GM21717 (cell line): ENCODE data around the gene WHRN.

ENCODE experiments used
- ATAC-seq: cut with Tn5 transposase; IDR thresholded peaks from one replicate; pipeline ENCODE4 v1.9.1; 2021; ENCODE audit warnings: mild to moderate bottlenecking, moderate library complexity; ENCODE audit not compliant: unreplicated experiment

Gene WHRN

DNA sequence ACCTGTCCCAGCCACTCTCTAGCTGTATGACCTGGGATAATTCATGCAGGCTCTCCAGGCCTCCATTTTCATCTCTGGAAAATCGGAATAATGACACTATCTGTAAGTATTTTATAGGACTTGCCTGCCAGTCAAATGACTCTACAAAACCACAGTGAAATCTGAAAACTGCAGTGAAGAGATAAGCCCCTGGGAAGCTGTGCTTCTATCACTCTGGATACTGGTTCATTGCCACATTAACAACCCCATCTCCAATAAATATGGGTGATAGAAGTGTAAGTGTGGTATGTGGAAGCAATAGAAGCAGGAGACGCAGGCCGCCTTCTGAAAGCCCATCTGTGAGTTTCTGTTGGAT lies 31.8 kb downstream of the WHRN start:
- no peak for ATAC-seq

DNA sequence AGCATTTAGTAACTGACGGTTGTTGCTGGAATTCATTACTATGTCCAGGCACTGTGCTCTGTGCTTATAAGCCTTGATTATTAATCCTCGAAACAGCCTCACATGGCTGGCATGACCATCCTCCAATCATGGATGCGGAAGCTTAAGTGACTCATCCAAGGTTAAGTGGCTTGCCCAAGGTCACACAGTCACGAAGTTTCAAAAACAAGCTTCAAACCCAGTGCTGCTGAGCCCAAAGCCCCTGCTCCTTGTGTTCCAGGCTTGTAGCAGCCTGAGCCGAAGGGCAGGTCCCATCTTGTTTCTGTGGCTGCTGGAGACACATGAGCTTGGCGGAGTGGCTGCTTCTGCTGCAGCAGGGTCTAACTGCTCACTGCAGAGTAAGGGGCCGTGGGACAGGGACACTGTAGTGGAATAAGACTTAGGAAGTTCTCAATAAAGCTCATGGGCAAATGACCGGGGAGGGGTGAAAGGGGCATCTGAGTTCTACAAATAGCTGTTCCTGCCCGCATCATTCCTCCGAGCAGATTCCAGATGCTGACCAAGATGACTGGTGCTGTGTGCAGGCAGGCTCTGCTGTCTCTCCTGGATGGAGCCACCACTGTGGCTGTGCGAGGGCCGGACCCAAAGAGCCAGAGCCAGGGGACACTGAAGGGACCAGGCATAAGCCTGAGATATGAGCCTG lies 32.4 kb downstream of the WHRN start:
- ATAC-seq: no peak

DNA sequence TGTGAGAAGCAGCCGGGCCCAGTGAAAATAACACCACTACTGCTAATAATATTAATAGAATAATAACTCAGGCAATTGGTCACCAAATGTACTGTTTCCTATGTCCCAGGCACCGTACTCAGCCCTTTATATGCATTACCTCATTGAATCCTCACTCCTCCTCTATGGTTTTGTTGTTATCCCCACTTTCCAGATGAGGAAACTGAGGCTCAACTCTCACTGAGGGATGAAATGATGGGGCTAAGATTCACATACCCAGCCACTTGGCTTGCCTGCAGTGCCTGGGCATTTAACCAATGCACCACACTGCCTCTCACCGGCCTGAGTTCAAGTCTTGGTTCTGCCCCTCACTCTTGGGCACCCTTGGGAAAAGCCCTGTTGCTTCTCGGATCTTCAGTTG lies 34.1 kb downstream of the WHRN start:
- no peak for ATAC-seq

DNA sequence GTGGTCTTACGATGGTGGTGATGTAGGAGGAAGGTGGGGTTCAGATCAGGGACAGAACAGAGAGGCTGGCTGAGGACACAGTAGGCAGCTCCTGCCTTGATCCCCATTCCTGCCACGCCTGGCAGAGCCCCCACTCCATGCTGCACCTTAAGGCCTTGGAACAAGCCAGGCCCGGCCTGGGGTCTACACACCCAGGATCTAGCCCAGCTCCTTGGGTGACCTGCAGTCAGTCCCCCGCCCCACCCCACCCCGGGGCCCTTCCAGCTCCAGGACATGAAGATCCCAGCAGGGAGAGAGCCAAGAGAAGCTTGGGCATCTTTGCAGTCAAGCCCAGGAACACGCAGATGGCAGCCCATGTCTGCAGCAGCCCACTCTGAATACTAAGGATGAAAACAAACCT lies 34.7 kb downstream of the WHRN start:
- ATAC-seq: no peak

DNA sequence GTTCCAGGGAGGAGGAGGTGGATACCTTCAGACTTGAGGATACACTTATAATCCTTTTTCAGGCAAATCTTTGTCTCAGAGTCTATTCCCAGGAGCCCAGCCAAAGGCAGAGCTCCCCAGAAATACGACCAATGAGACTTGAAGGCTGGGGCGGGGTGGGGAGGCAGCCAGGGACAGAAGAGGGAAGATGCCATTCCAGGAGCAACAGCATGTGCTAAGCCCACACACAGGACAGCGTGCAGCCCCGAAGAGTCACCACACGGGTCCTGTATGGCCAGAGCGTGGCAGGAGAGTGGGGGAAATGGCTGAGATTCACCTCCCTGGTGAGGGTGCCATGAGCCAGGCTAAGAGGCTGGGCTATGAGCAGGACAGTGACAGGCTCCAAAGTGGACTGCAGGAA lies 35.2 kb downstream of the WHRN start:
- no peak for ATAC-seq

DNA sequence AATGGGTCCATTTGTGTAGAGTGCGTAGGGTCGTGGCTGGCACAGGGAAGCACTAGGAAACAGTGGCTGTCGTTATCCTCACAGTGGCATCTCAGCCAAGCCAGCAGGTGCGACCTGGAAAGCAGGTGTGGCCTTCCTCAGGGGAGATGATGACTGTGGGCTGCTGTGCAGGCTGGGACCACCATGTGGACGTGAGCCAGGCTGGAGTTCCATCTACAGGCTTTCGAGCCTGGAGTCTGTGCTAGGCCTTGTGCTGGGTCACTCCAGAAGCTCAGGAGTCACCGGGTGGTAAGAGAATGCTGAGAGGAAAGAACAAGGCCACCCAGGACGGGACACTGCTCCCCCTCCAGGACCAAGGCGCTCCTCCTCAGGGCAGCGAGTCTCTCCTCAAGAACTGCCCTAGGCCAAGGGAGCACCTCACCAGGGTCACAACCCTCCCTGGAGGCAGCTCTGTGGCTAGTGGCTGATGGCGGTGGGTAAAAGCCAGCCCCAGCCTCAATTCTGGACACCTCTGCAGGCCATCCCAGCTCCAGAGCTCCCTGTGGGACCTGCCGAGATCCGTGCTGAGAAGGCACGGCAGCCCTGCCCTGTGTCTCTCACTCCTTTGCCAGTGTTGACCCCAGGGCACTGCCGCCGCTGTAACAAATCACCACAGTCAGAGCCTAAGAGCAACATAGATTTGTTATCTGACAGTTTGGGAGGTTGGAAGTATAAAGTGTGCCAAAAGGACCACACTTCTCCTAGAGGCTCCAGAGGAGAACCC lies 36.0 kb downstream of the WHRN start:
- no peak for ATAC-seq

DNA sequence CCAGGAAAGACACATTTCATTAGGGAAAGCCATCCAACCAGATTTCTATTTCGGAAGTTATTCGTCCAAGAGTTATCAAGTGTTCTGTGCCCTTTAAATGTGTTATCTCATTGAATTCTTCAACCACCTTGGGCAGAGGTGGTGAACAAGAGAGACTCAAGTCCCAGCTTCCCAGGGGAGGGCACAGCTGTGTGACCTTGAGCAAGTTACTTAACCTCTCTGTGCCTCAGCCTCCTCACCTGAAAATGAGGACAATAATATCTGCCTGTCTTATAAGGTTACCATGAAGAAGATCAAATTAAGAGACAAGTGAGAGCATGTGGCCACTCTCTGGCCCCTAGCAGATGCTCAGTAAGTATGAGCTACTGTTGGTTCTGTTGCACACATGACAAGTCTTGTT lies 37.4 kb downstream of the WHRN start:
- no peak for ATAC-seq

DNA sequence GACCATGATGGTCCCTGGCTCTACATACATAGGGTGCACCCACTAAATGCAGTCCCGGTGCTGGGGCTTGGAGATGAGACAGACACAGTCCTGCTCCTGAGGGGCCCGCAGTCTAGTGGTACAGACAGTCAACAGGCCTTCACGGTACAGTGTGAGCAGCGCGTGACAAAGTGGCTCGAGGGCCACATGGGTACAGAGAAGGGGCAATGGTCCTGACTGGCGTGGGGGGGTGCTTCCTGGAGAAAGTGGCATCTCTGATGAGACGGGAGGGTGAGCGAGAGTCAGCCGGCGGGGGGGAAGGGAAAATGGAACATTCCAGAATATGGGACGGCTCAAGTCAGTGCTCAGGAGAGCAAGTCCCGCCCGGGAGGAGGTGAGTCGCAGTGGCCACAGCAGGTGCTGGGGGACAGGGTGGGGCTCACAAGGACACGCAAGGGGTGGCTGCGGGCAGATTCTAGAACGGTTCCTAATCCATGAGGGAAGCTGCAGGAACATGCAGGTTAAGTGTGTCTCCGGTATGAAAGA lies 38.0 kb downstream of the WHRN start:
- no peak for ATAC-seq

DNA sequence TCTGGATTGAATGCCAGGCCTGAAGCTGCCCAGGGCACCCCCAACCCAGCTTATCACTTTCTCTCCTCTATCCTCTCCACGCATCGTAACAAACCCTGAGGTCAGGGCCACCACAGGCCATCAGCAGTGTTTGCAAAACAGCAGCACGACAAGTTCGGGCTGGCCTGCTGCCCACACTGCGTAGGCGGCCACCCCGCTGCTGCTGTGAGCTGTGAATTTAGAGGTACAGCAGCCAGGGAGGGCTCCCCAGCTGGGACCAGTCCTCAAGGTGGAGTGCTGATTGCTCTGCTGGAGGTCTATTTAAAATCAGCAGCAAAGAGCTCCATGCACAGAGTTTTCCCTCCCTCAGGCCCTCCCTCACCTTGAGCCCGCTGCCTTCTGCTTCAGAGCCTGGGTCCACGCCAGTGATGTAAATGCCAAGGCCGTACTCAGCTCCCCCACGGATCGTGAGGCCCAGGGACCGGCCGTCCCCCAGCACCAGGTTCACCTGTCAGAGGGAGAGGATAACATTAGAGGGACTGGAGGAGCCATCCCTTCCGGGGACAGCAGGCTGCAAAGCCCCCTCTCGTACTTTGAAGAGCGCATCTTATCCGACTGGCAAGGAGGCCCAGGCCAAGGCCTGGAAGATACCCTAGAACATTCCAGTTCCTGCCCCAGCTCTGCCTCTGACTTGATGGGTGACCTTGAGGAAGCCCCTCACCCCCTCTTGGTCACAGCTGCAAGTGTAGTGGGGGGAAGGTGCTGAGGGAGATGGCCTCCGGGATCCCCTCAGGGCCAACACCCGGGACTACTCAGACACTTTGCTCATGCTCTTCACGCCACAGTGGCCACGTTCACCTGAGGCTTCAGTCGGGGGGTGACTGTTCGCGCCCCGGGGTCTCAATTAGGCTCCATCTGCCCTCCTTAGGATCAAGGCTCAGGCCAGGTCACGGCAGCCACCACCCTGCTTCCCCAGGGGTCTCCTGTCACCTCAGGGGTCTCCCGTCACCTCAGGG lies 39.1 kb downstream of the WHRN start:
- no peak for ATAC-seq

DNA sequence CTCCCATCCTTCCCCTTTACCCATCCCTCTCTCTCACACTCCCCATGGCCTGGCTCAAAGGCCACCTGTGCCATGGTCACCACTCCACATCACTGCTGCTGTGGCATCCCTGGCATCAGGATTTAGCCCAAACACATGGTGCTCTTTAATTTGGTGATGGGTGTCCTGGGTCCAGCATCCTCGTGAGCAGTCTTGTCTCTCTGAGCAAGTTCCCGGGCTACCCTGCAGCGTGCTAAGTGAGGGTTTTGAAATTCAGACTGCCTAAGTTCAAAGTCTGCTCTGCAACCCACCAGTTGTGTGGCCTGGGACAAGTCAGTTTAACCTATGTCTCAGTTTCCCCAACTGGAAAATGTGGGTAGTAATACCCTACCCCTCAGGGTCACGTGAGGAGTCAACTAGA lies 39.9 kb downstream of the WHRN start:
- no peak for ATAC-seq

DNA sequence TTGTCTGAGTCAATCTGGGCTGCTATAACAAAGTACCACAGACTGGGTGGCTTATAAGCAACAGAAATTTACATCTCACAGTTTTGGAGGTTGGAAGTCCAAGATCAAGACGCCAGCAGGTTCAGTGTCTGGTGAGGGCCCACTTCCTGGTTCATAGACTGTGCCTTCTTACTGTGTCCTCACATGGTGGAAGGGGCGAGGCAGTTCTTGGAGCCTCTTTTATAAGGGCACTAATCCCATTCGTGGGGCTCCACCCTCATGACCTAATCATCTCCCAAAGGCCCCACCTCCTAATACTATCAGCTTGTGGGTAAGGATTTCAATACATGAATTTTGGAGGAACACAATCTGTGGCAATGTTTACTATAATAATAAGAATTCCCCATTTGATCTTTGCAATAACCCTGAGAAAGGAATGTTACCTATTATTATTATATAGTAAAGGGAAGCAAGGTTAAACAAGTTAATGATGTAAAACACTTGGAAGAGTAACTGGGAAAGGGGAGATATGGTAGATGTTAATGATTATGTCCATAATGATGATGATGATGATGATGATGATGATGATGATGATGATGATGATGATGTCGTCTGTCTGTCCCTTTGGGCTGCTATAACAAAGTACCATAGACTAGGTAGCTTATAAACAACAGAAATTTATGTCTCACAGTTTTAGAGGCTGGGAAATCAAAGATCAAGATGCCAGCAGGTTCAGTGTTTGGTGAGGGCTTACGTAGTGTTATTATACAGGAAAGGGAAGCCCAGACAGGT lies 40.8 kb downstream of the WHRN start:
- ATAC-seq: no peak

DNA sequence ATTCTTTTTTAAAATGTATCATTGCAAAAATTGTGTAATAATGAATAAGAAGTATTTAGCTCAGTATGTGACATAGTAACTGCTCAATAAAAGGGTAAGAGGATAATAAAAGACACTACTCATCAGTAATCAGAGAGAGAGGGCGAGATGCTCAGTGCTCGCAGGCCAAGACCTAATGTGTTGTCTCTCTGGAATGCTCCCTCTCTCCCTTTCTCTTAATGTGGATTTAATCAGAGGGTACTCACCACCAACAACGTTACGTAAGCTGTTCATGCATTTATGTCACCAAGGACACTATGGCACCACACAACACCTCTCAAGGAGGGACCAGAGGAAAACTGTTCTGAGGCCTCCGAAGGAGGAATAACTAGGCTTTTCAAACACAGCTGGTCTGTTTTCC lies 42.5 kb downstream of the WHRN start:
- ATAC-seq: no peak

DNA sequence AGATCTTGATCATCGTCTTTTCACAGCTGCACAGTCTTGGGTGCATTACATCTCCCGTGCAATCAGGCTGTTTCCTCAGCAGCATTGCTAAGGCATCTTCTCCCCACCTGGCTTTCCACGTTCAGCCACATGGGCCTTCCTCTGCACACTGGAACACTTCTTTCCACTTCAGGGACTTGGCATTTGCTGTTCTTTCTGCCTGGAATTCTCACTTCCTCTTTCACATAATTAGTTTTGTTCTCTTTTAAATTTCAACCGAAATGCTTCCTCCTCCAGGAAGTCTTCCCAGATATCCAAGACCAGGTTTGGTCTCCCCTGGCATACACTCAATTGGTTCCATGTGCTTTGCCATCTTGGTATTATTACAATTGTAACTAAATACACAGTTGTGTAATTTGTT lies 43.8 kb downstream of the WHRN start:
- ATAC-seq: no peak

DNA sequence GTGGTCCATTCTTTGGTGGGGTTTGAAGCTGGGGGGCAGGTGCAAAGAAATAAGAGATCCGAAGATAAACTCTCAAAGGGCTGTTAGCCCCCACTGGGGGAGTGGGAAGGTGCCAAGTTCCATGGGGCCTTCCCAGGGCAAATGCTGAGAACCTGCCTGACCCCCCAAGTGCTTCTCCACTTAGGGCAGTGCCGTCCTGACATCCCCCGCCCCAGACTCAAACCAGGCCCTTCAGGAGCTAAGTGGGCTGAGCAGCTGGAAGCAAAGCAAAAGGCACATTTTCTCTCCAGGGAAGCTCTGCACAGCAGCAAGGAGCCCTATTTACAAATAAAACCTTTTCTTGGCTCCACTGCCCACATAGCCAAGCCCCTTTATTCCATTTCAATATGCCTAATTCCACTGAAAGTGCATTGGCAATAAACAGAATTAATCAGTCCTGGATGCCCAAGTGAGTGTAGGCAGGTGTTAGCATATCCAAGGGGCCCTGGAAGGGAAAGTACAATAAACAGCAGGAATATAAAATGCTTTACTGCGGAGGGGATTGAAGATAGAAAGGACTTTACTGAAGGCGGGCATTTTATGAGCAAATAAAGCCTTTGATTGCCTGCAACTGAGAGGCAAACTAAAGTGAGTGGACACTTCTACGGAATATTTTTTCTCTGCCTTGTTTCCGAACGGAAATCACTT lies 44.6 kb downstream of the WHRN start:
- no peak for ATAC-seq

DNA sequence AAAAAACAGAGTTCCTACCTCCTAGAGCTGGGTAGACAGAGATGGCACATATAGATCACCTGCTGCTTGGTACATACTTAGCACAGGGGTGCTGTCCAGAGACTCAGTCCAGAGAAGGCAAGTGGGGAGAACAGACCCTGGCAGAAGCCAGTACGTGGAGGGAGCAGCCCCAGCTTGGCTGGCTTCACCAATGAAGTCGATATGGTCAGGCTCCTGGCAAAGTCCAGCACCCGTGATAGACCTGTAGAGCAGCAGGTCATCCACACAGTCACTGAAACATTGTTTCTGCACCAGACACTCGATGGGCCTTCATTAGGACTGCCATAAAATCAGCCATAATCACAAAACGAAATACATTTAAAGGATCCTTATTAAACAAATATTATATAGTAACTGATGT lies 45.8 kb downstream of the WHRN start:
- no peak for ATAC-seq

DNA sequence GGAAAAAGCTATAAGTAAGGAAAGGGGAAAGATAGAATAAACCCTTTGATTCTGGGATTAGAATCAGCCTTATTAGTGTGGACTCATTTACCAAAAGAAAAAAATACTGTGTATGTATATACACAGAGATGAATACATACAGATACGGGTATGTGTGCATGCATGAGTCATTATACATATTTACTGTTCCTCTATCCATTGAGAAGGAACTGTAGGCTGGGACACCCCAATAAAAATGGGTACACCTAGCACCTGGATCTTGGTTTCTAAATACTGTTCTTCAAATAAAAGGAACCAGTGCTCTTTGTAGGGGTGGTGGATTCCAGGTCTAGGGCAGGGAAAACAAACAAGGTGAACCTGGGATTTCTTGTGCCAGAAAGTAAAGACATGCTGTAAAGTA lies 48.3 kb downstream of the WHRN start:
- ATAC-seq: no peak

DNA sequence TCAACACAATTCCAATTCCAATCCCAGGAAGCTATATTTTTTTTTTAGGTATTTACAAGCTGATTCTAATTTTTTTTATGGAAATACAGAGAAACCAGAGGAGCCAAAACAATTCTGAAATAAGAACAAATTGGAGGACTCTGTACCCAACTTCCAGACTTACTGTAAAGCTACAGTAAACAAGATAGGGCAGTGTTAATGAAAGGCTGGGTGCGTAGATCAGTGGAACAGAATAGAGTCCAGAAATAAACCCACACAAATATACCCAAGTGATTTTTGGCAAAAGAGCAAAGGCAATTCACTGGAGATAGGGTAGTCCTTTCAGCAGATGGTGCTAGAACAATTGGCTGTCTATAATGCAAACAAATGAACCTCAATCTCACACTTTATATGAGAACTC lies 50.6 kb downstream of the WHRN start:
- ATAC-seq: no peak

DNA sequence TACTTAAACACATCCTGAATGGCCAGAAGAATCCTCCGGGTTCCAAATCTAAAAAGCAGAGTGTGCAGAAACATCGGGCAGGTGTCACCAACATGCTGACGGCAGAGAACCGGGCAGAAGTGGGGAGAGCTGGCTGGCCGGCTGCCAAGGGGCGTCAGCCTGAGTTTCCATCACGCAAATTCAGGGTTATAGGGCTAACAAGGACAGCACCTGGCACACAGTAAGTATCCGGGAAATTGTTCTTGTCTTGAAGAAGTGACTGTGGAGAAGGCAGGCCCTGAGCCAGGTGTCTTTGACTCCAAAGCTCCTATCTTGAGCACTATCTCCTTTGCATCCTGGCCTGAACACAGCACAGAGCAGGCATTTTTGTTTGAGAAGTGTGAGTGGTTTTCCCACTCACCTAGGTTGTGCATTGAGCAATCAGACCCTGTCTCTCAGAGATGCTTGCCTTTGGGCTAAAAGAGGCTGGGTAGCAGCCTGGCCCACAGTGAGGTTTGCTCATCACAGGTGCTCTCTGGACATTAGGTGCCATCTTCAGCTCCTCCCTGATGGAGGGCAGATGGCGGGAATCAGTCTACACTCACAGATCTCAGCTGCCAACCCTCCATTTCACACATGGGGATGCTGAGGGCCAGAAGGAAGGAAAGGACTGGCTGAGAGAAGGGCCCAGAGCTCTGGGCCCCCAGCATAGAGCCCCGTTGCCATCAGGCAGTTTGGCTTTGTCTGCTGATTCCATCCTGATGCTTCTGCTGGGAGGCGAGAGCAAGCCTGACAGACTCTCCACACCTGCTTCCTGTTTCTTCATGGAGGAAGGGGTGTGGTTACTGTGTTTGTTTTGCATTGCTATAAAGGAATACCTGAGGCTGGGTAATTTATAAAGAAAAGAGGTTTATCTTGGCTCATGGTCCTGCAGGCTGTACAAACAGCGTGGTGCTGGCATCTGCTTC lies 52.8 kb downstream of the WHRN start:
- no peak for ATAC-seq

DNA sequence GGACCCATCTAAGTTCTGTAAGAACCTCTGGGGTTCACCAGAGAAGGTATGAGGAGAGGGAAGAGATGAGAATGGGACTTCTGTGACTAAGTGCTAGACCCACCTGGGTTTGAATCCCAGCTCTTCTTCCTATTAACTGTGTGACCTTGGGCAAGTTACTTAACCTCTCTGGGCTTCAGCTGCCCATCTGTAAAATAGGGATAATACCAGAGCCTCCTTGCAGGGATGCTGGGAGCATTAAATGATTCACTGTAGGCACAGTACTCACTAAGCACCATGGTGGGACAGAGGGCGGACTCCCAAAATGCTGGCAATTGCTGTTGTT lies 53.6 kb downstream of the WHRN start:
- no peak for ATAC-seq
